GM18858 (cell line): ENCODE data around the gene DSTYK.
"Not testable (repeated sequence)": the region's sequence is repeated elsewhere in the genome, so short reads cannot be mapped to it uniquely, and the experiment has no call there.

Experiments used
- ATAC-seq: cut with Tn5 transposase; IDR thresholded peaks from one replicate; pipeline ENCODE4 v1.9.1; 2021; ENCODE audit not compliant: unreplicated experiment

DSTYK gene

DNA sequence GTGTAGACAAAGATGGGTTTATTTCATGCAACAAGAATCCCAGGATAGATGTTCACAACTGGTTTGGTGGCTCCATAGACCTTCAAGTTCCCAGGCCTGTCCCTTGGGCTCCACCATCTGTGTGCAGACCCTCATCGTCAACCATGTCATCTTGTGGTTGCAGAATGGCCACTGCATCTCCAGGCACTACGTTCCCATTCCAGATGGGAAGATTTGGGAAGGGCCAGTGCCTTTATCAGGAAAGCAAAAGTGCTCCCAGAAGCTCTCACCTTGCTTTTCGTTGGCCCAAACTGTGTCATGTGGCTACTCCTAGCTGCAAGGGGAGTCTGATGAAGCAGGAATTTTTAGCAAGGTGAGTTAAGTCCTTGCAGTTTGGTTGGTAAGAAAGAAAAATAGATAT, 29.1 kb upstream of the DSTYK start:
- no peak for ATAC-seq

DNA sequence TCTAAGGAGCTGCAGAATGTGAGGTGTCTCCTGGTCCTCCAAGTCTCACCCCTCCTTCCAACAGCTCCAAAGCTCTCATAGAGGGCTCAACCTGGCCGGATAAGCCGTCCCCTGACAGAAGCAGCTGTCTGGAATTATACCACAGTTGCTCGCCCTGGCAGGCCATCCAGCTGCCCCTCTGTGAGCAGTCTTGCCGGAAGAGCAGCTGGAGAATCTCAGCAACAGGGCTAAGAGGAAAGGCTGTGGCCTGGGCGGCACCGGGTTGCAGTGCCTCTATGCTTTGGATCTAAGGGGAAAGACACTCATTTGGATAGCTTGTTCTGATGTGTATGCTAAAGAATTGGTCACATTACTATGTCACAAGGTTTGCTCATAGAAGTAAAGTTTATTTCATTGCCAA, 28.6 kb upstream of the DSTYK start:
- ATAC-seq: no peak

DNA sequence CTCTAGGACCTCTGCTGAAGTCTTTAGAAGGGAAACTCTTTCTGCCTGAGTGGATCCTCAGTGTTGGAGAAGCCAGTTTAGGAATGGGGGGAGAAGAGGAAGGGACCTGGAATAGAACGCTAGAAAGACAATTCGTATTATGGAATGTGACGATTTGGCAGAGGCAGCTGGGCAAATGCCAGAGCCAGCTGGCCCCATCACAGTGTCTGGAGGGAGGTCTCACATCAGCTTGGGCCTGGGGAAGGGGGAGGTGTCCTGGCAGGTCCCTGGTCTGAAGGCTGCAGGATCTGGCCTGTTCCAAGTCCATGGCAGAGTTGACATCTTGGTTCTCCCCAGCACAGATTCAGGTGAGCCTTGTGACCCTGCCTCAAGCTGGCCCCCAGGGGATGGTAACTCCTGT, 27.6 kb upstream of the DSTYK start:
- no peak for ATAC-seq

DNA sequence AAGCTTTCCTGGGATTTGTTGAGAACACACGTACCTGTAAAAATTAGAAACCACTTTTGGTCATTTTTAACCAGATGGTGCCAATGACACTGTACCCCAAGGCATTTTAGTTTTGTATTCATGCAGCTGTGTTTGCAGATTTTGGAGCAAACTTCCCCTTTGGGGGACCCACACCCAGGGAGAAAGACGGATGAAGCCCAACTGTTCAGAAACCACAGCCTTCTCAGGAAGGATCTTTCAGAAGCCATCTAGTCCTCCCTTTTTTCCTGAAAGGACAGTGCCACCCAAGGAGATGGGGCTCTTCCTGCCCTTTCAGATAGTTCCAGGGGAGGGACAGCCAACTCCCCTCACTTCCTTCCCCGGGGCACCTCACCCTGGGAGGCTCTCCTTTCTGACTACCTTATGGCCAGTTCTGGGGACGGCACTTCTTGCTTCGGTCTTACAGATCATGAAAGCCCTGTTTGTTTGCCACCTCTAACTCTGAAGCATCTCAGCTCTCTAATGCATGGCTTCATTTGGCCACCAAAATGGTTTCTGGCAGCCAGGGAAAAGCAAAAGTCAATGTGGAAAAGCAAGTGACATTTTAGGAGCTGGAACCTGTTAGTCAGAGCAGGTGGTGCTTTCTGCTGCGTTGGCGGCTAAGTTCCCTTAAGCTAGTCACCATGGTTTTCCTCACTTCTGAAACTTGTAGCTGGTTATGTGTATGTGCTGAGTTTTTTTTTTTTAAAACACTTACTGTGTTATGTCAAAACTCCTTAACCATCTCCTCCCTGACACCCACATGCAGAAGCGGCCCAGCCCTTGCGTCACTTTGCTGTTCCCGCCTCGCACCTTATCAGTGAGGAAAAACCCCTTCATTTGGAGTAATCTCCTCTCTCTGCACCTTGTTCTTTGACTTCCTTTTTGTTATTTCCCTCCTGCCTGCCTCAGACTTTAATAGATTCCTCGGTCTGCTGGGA, 26.3 kb upstream of the DSTYK start:
- no peak for ATAC-seq

DNA sequence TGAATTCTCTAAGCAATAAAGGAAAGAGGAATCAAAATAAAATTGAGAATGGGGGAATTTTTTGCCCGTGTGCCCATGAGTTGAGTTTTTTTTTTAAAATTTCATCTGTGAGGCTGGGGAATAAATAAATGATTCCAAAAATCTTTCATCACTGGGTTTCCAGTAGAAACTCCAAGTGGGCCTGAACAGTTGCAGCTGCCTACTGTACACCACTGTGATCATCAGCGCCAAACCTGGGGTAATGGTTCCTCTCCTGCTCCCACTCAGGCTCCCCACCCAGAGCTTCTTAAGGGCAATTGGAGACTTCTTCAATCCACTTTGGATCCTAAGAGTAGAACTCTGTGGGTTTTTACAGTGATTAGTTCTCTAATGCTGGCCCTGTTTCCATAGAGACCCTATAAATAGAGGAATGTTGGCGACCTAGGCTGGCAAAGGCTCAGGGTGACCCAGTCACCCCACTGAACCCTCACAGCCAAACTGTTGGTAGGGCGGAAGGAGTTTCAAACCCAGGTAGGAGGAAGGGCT, 25.5 kb upstream of the DSTYK start:
- no peak for ATAC-seq

DNA sequence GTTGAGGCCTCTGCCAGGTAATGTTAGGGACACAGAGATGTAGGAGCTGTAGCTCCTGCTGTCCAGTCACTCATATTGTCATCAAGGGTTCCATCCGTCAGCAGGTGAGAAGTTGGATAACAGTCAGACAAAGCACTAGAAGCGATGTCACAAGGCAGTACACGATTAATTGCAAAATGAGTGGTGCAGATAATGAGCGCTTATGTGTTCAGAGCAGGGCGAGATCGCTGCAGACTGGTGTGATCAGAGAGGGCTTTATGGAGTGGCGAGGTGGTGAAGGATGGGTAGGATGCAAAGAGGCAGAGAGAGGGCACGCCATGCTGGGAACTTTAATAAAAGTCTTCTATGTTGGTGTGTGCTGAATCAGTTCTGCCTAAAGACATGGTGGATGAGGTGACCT, 25.0 kb upstream of the DSTYK start:
- no peak for ATAC-seq

DNA sequence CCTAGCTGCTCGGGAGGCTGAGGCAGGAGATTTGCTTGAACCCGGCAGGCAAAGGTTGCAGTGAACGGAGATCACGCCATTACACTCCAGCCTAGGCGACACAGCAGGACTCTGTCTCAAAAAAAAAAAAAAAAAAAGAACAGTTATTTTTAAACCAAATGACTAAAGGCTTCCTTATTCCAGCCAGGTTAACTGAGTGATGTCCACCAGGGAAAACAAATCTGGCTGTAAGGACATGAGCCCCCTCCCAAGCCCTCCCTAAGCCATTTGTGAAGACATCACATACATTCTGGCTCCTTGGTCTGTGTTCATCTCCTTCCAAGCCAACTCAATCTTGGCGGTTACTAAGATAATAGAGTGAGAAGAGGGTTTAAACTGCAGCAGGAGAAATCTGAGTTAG, 24.4 kb upstream of the DSTYK start:
- no peak for ATAC-seq

DNA sequence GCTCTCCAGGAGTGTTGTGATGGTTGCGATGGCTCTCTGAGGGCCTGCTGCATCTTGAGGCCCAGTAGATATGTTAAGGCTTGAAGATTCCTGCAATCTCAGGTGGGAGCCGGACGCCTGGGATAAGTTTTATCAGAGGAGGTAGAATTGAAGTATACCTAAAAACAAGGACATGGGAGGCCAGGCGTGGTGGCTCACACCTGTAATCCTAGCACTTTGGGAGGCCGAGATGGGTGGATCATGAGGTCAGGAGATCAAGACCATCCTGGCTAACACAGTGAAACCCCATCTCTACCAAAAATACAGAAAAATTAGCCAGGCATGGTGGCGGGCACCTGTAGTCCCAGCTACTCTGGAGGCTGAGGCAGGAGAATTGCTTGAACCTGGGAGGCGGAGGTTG, 22.5 kb upstream of the DSTYK start:
- ATAC-seq: not testable (repeated sequence)

DNA sequence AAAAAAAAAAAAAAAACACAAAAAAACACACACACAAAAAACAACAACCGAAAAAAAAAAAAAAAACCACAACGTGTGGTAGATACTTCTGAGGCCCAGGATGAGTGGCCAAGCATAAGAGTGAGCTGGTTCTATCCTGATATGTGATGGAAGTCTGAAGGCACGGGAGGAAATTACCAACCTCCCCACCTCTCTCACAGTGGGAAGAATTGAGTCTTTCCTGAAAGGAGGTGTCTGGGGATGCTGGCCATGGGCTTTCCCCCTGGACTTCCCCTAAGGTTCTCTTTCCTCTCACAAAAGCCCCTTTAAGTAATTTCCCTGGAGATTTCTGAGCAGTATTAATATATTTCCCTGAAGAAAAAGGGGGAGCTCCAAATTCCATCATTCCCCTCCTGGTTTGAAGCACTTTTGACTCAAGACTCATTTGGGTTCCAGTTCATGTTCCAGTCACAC, 21.5 kb upstream of the DSTYK start:
- no peak for ATAC-seq

DNA sequence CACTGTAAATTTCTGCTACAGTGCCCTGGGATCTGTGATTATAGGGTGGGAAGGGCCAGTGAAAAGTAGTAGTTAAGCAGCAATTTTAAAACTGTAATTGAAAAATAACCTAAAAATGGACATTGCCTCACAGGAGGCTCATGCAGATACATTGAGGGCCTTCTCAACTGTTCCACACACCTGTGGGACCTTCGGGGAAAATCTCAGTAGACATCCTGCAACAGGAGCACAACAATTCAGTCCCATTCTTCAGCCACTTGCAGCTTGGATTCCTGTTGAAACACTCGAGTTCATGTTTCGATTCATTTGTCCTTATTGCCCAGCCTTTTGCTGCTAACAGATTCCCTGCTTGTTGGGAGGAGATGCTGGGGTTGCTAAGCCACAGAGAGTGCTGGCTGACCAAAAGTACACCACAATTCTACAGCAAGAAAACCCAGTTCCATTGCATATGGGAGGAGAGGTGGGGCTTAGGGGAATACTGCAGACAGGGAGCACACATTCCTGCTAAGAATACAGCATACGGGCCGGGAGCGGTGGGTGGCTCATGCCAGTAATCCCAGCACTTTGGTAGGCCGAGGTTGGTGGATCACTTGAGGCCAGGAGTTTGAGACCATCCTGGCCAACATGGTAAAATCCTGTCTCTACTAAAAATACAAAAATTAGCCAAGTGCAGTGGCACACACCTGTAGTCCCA, 20.8 kb upstream of the DSTYK start:
- no peak for ATAC-seq

DNA sequence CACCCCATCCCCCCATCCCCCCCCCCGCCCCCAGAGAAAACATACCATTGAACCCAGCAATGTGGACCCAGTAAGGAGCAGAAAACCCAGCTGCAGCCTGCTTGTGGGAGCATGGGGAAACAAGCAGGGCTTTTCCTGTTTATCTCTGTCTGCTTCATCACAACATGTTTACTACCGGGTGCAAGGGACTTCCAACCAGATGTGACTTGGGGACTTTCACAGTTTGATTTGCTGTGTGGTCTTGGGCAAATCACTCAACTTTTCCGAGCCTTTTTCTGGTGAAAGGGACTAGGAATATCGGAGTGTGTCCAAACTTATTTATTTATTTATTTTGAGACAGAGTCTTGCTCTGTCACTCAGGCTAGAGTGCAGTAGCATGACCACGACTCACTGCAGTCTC, 19.5 kb upstream of the DSTYK start:
- no peak for ATAC-seq

DNA sequence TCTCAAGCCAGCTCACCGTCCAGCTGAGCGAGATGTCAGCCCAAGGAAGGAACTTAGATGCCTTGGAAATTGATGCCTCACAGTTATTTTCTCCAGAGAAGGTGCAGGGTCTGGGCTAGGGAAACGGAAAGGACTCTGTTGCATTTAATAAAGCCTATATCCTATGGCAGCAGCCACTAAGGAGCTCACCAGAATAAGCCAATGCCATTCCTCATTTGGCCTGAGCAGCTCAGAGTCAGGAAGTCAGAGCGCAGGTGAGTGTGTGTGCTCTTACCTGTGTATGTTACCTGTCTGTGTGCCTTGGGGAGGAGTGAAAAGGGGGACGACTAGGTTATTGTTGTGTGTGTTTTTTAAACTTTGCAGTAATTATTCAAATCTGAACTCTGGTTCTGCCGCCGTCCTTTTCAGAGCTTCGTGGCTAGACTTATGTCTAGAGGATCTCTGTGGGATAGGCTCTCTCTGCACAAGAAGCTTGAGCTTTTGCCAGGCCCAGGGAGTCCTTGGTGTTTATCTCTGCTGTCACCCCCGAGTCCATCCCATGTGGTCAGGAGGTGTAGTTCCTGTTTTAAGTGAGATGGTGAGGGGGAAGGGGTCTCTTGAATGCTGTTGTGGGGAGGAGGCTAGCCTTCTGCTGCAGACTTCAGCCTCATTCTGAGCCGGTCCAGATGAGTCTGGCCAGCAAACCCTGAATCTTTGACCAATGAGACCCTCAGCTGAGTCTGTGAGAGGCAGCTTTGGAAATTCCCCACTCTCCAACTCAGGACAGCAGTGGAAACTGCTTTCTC, 18.6 kb upstream of the DSTYK start:
- ATAC-seq: no peak

DNA sequence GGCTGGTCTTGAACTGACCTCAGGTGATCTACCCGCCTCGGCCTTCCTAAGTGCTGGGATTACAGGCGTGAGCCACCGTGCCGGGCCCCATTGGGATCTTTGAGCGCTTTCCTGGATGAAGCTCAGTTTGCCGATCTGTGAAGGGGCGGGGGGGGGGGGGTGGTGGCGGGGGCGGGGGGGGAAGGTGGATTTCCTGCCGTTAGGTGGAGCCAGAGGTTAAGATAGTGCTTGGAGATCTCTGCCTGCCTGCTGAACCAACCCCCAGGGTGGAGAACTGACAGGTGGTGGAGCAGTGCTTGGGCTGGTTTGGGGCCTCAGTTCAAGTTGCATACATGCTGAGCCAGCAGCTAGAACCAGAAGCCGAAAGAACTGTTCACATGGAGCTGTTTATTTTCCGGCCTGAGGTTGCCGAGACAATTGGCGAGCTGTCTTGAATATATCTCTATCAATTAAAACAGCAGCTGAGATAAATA, 17.9 kb upstream of the DSTYK start:
- ATAC-seq: no peak

DNA sequence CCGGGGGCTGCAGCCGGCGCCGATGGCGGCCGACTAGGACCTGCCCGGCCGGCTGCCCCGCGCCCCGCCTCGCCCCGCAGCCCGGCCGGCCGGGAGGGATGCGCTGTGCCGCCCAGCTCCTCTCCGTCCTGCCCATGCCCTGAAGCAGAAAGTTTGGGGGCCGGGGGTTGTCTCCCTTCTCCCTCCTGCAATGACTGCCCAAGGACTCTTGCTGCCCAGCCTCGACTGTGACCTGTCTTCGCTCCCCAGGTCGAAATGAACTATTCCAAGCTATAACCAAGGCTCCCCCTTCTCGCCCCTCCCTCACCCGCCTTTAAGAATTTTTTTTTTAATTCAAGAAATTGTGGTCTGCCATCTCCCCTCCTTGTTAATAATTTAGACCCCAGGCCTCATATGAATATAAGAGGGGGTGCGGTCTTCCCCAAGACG, 16.6 kb upstream of the DSTYK start:
- ATAC-seq: no peak

DNA sequence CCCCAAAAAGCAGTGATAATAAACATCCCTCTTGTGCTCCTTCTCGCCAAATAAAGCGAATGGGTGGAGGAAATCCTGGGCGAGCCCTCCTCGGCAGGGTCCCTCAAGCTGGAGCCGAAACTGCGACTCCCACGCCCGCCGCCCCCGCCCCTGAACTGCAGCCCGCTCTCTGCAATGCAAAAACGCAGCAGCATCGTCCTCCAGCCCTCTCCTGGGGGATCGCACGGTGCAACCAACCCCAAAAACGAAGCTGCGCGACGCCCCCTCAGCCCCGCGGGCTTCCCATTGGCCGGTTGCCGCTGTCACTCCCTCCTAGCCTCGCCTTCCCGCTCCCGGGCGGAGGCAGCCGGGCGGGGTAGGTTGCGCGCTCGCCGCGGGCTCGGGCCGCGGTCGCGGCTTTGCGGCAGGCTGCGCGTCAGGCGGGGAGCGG, 16.1 kb upstream of the DSTYK start, which contains the start of gene TMCC2:
TSS of gene TMCC2 (plus strand) at position 363 of the 430 bp plus-strand sequence. CDS start 619 bp downstream, outside the sequence.
- peak; percentile 62 for ATAC-seq

DNA sequence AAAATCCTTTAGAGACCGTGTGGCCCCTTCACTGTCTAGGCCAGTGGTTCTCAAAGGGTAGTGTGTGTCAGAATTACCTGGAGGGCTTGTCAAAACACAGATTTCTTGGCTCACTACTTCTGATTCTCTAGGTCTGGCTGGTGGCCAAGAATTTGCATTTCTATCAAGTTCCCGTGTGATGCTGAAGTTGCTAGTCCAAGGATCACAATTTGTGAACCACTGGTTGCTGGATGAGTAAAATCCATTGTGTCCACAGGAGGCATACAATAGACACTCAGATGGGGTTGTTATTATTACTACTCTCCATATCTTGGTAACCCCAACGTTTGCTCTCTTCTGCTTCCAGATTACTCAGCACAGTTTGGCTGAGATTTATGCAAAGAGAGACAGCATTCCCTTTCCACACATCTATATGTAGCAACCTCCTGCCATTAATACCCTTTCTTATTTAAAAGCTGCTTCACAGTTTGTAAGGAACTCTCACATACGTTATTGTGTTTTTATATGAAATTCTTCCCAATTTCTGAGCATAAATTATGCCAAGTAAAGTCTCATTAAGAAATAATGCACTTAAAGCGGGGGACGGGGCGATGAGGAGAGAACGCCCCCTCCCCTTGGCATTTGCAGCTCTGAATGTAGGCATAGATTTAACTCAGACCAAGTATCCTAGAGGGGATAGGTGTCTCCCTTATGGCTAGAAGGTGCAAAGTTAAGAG, 15.5 kb upstream of the DSTYK start:
- ATAC-seq: no peak

DNA sequence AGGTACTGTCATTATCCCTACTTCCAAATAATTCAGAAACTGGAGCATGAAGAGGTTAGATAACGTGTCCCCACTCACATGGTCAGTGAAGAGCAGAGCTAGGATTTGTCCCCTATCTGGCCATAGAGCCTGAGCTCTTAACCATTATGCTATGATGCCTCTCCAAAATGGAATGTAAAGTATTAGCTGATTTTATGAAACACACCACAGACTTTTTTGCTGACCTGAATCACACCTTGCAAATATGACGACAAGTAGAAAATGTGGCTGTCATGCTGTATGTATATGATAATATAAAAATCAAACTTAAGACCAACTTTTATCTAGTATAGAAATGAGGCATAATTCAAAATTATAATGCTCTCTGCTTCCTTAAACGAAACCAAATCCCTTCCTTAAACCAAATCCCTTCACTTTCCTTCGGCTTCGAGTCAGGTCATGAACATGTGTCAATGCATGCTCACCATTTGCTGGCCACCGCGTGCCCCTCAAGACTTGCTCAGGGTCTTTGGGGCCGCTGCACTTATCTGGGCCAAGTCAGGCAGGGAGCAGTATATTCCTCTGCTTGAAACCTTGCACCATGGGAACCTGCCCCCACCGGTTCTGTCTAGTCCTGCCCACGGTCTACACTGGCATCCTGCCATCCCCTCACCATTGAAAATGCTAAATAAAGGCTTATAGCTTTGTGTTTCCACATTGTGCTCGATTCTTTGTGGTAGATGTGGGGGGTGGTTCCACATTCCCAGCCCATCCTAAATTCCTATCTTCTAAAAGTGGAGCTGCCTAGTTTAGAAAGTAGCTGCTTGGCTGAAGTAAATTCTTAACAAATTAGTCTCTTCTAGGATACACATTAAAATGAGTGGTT, 14.6 kb upstream of the DSTYK start:
- no peak for ATAC-seq

DNA sequence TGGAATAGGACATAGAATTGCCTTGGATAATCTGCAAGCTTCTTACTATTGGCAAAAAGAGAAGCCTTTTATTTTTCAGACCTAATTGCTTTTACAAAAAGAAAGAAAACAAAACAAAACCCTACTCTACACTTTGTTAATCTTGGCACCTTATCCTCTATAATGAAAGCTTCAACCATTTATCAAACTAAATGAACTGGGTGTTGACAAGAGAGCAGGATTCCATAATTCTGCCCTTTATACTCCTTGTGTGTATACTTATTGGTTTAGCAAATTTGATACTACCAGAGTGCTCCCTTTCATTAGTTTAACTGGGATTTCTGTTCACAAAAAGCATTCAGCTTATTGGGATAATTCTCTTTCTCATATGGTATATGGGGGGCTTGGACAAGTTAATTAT, 13.2 kb upstream of the DSTYK start:
- no peak for ATAC-seq

DNA sequence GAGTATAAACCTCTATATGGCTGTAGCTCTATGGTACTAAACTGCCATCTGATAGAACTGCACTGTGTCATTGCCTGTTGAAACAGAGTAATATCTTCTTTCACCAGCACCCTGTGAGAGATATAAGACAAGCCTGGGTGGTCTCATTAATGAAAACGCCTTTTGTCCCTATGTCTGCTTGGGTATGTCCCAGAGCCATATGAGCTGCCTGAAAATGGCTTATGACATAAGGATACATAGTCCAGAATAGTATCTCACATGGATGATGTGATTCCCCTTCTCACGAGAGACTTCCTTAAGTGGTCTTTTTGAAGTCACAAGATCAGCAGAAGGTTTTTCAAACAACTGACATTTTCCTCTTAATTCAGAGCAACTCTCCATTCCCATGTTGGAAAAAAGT, 8.9 kb upstream of the DSTYK start:
- ATAC-seq: no peak
